Adrenal gland (tissue), 12 donors: Measurements from ENCODE around the gene MS4A4A. TPM values are rescaled to one million over a fixed set of nuclear protein-coding genes. Genes with fewer than 3 reads are reported as not detected.
"Not testable (repeated sequence)": the region's sequence is repeated elsewhere in the genome, so short reads cannot be mapped to it uniquely, and the experiment has no call there.

Source experiments
- DNase-seq, 7 donors: peaks; one replicate each; pipeline ENCODE4 v3.0.0-alpha.2; 2019 to 2020
- H3K27ac ChIP-seq, 5 donors: fragments of 200-600 bp; sonication (generic) in 4 of 5; 1 replicate in 3 of 5; 2 replicates in 2 of 5; pipeline versions ENCODE4 v1.5.1 to v1.8.0; 2016 to 2020; ENCODE audit warnings: mild to moderate bottlenecking in 1 of 5
- H3K27me3 ChIP-seq: fragments of 200-600 bp; 2 replicates; pipeline ENCODE4 v1.8.0; 2021
- H3K36me3 ChIP-seq, 2 donors: fragments of 200-600 bp; replicated peaks in 1 of 2; 1 replicate in 1 of 2; 2 replicates in 1 of 2; pipeline versions ENCODE4 v1.5.1 to v1.8.0; 2018 to 2022
- H3K4me1 ChIP-seq, 2 donors: fragments of 200-600 bp; replicated peaks in 1 of 2; 1 replicate in 1 of 2; 2 replicates in 1 of 2; pipeline versions ENCODE4 v1.5.1 to v1.8.0; 2018 to 2021
- H3K4me3 ChIP-seq, 4 donors: fragments of 200-600 bp; sonication (generic) in 3 of 4; one replicate each; pipeline ENCODE4 v1.5.1; 2016 to 2018
- H3K9me3 ChIP-seq, 3 donors: fragments of 200-600 bp; sonication (generic) in 1 of 3; replicated peaks in 1 of 3; 1 replicate in 2 of 3; 2 replicates in 1 of 3; pipeline versions ENCODE4 v1.5.1 to v1.8.0; 2016 to 2021
- CTCF ChIP-seq, 6 experiments: fragments of 450-650 bp in 4 of 6; fragments of 200-600 bp in 2 of 6; sonication (generic) in 1 of 6; IDR thresholded peaks; 1 replicate in 5 of 6; 2 replicates in 1 of 6; pipeline versions ENCODE4 v1.5.1 to v1.8.0; 2016 to 2021; ENCODE audit warnings: antibody characterized with exemption in 6 of 6, mild to moderate bottlenecking in 2 of 6, moderate library complexity in 1 of 6
- POLR2A ChIP-seq, 2 donors: fragments of 450-650 bp; IDR thresholded peaks; one replicate each; pipeline ENCODE4 v1.6.1; 2017; ENCODE audit warnings: antibody characterized with exemption in 2 of 2, mild to moderate bottlenecking in 2 of 2, moderate library complexity in 1 of 2
- WGBS, 4 donors: extraction: QIAGEN DNeasy Blood & Tissue Kit in 2 of 4; methylation state at CpG; one replicate each; pipeline versions ENCODE4 v1.1.5 to v1.1.7; 2013 to 2017; 5-methylcytosine and 5-hydroxymethylcytosine counted together
- intact Hi-C, 2 donors: fragments of 100-400 bp; cut with DNase I; formaldehyde crosslinking; loops; one replicate each; pipeline versions ENCODE4 v1.14.1 to v1.15.0; 2022 to 2023
- polyA plus RNA-seq, 3 donors: library from polyadenylated mRNA; stranded (reverse); fragments of 200-250 nt in 2 of 3; fragments of 350-450 nt in 1 of 3; fragmentation: Illumina TruSeq in 1 of 3; extraction: RNeasy Lipid Tissue Mini Kit (QIAGEN cat#74804) in 1 of 3; gene quantifications; one replicate each; pipeline ENCODE4 v1.2.3, GENCODE V29; 2013 to 2014
- total RNA-seq, 9 donors: library from RNA; depleted of rRNA in 4 of 9; stranded (reverse); fragments of >200 nt in 4 of 9; fragments of 120-200 nt in 1 of 9; fragmentation: NEBNext Ultra II Directional in 1 of 9; extraction: Animal tissue kit (Norgen Biotek cat#: 25700) in 1 of 9; gene quantifications; one replicate each; pipeline versions ENCODE4 v1.1.0 to v1.2.4, GENCODE V29; 2013 to 2023
- donor health status: healthy with polysubstance abuse.
- donor health status: Bipolar disorder and iron deficiency.
- donor health status: DM: yes; HTN: yes; CAD: no.
- donor health status: DM: no; HTN: no; CAD: no.
- donor health status: DM: no; HTN: no; CAD: no.
- donor health status: DM: yes; HTN: yes; CAD: no.

Gene MS4A4A
- total and polyA plus RNA-seq, 12 donors = 4.0 to 120 (median 50.3) TPM

DNA sequence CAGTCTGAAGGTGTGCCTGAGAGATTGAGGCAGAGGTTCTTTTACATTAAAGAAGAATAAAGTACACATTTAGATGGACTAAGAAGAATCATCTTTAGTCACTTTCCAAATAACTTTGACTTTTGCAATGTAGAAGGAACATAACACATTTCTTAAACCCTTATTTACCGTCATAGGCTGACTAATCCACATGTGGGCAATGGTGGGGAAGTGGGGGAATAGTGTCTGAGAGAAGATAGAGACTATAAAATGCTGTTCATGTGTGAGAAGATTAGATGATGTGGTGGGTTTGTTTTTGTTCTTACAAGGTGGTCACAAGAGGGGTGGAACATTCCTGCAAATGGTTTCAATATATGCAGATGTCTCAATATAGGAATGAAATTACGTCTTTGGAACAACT, 1.8 kb downstream of the MS4A4A start:
- Histone ChIP-seq H3K9me3 (no peaks in the 10 kb centered on the region), H3K4me3 (peak overlapping the region in 1 of 4 donors; percentile 29), H3K27ac (peak overlapping the region in 4 of 5 donors; percentile 12 to 81 (median 47)), H3K4me1 (no peaks in the 10 kb centered on the region), H3K36me3 (no peaks in the 10 kb centered on the region), H3K27me3 (no peaks in the 10 kb centered on the region)
- intact Hi-C loops = no loop called here
- TF ChIP-seq CTCF (IDR thresholded peaks at IDR 0.05) = no peak
- TF ChIP-seq POLR2A (IDR thresholded peaks at IDR 0.05) = no peak
- no peak for DNase-seq
- WGBS, 4 donors = 58 to 75% (median 67%) methylated on average over 2 of the region's 2 CpGs

- 45 to 55% (median 52%) methylated on average over 7 of the region's 7 CpGs for WGBS, 4 donors
- H3K36me3 ChIP-seq, H3K9me3 ChIP-seq, H3K4me3 ChIP-seq, H3K27me3 ChIP-seq, H3K4me1 ChIP-seq, intact Hi-C loops: not testable (repeated sequence)
- peak overlapping the region in 1 of 5 donors; percentile 81 for H3K27ac ChIP-seq
- peak in 1 of 7 donors; percentile 24 for DNase-seq
Observed at GRCh38 chr11:60285411-60286126, 5.1 kb downstream of the MS4A4A start.

GRCh38 chr11:60288531-60288930, 8.1 kb downstream of the MS4A4A start:
- Histone ChIP-seq H3K4me1 (no peaks in the 10 kb centered on the region), H3K9me3 (no peaks in the 10 kb centered on the region), H3K27ac (no peak overlapping the region), H3K27me3 (no peaks in the 10 kb centered on the region), H3K36me3 (no peaks in the 10 kb centered on the region), H3K4me3 (no peak overlapping the region)
- WGBS, 4 donors = 83 to 94% (median 88%) methylated on average over 1 of the region's 1 CpG
- DNase-seq = no peak
- TF ChIP-seq CTCF (IDR thresholded peaks at IDR 0.05) (no peak), POLR2A (IDR thresholded peaks at IDR 0.05) (no peak)
- intact Hi-C loops = no loop called here

- no peak for DNase-seq
- intact Hi-C loops = no loop called here
- no peaks in the 10 kb centered on the region for H3K9me3 ChIP-seq
- H3K27ac ChIP-seq = no peak overlapping the region
- H3K4me3 ChIP-seq = no peak overlapping the region
- H3K4me1 ChIP-seq = no peaks in the 10 kb centered on the region
- TF ChIP-seq CTCF (IDR thresholded peaks at IDR 0.05) (no peak), POLR2A (IDR thresholded peaks at IDR 0.05) (no peak)
- H3K27me3 ChIP-seq = no peaks in the 10 kb centered on the region
- 48 to 79% (median 65%) methylated on average over 2 of the region's 2 CpGs for WGBS, 4 donors
- no peaks in the 10 kb centered on the region for H3K36me3 ChIP-seq
Observed at GRCh38 chr11:60292145-60292544, 11.7 kb downstream of the MS4A4A start.

- intact Hi-C loops = no loop called here
- WGBS, 4 donors = 79 to 88% (median 85%) methylated on average over 3 of the region's 3 CpGs
- Histone ChIP-seq H3K27me3 (no peaks in the 10 kb centered on the region), H3K4me1 (no peaks in the 10 kb centered on the region), H3K4me3 (no peak overlapping the region), H3K9me3 (no peaks in the 10 kb centered on the region), H3K36me3 (no peaks in the 10 kb centered on the region), H3K27ac (no peak overlapping the region)
- no peak for TF ChIP-seq CTCF (IDR thresholded peaks at IDR 0.05)
- TF ChIP-seq POLR2A (IDR thresholded peaks at IDR 0.05) = no peak
- no peak for DNase-seq
Observed at GRCh38 chr11:60301178-60301577, 20.7 kb downstream of the MS4A4A start.

DNA sequence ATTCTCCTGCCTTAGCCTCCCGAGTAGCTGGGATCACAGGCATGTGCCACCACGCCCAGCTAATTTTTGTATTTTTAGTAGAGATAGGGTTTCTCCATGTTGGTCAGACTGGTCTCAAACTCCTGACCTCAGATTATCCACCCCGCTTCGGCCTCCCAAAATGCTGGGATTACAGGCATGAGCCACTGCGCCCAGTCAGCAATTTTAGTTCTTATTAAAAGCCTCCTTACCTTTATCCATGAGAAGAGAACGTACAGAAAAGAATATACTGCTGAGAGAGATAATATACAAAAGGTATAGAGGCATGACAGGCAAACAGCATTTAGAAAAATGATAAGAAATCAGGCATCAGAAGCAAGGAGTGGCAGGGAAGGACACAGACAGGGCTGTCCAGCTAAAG, 21.4 kb downstream of the MS4A4A start:
- DNase-seq, H3K4me3 ChIP-seq, H3K4me1 ChIP-seq, H3K27me3 ChIP-seq, H3K36me3 ChIP-seq, H3K9me3 ChIP-seq, H3K27ac ChIP-seq, intact Hi-C loops: not testable (repeated sequence)
- 76 to 85% (median 84%) methylated on average over 6 of the region's 6 CpGs for WGBS, 4 donors
